DMS53 (cell line): Measurements from ENCODE around the gene PTP4A2.
"Not testable (repeated sequence)": the region's sequence is repeated elsewhere in the genome, so short reads cannot be mapped to it uniquely, and the experiment has no call there.

Experiments used
- DNase-seq: peaks from one replicate; lab custom pipeline; 2025; lab: John Stamatoyannopoulos, UW

The PTP4A2 gene

GRCh38 chr1:31949862-31950261, 11.7 kb upstream of the PTP4A2 start:
- DNase-seq = no peak

GRCh38 chr1:31945677-31946076, 7.5 kb upstream of the PTP4A2 start:
- DNase-seq = not testable (repeated sequence)

- DNase-seq = peak; percentile 39
Measured at GRCh38 chr1:31944205-31945089, 6.3 kb upstream of the PTP4A2 start.

- no peak for DNase-seq
Measured at GRCh38 chr1:31943546-31944184, 5.5 kb upstream of the PTP4A2 start.

GRCh38 chr1:31942061-31942460, 3.9 kb upstream of the PTP4A2 start:
- DNase-seq = not testable (repeated sequence)

GRCh38 chr1:31939484-31940329, 1.5 kb upstream of the PTP4A2 start:
- peak; percentile 89 for DNase-seq

- peak; percentile 77 for DNase-seq
Measured at GRCh38 chr1:31937300-31938183, 626 bp downstream of the PTP4A2 start.

- no peak for DNase-seq
Measured at GRCh38 chr1:31936981-31937299, 1.2 kb downstream of the PTP4A2 start.

GRCh38 chr1:31936278-31936980, 1.7 kb downstream of the PTP4A2 start:
- no peak for DNase-seq

- DNase-seq = no peak
Measured at GRCh38 chr1:31934706-31935629, 3.2 kb downstream of the PTP4A2 start.

GRCh38 chr1:31932491-31933316, 5.5 kb downstream of the PTP4A2 start:
- peak; percentile 77 for DNase-seq

GRCh38 chr1:31931593-31932225, 6.5 kb downstream of the PTP4A2 start:
- peak; percentile 75 for DNase-seq

GRCh38 chr1:31930836-31931592, 7.2 kb downstream of the PTP4A2 start:
- no peak for DNase-seq

GRCh38 chr1:31927661-31927980, 10.5 kb downstream of the PTP4A2 start:
- DNase-seq = no peak

- DNase-seq = no peak
Measured at GRCh38 chr1:31926853-31927660, 11.1 kb downstream of the PTP4A2 start.

GRCh38 chr1:31926252-31926651, 11.9 kb downstream of the PTP4A2 start:
- no peak for DNase-seq

- DNase-seq = not testable (repeated sequence)
Measured at GRCh38 chr1:31925824-31926223, 12.3 kb downstream of the PTP4A2 start.
